GM13976 (cell line): Measurements from ENCODE around the gene SNX32.

Experiments
- DNase-seq: peaks from one replicate; pipeline ENCODE4 v3.0.0; 2012; ENCODE audit warnings: low spot score
- CTCF ChIP-seq: IDR thresholded peaks from 2 replicates; pipeline ENCODE4 v1.5.1; 2012; ENCODE audit warnings: borderline replicate concordance, mild to moderate bottlenecking; ENCODE audit not compliant: insufficient read depth; ENCODE audit errors: extremely low read depth, missing control alignments, control extremely low read depth
- in situ Hi-C: fragments of 300-500 bp; cut with MboI; formaldehyde crosslinking; loops from one replicate; pipeline ENCODE4 v1.12.0; 2022; ENCODE audit warnings: low sequenced_read_pairs, mixed read lengths, inconsistent platforms; ENCODE audit not compliant: unreplicated experiment

The SNX32 gene

GRCh38 chr11:65900899-65901180 lies 67.1 kb downstream of the SNX32 start:
- no peak for DNase-seq
- in situ Hi-C loops, result no loop called here
- TF ChIP-seq CTCF, result no peak

GRCh38 chr11:65903068-65903481 lies 69.3 kb downstream of the SNX32 start:
- DNase-seq, result no peak
- in situ Hi-C loops, result no loop called here
- TF ChIP-seq CTCF, result no peak
